ENCODE results near the gene ATRN.
A peak's percentile ranks its signal among the peaks of the same experiment; 100 is the strongest.
"Not testable (repeated sequence)": the region's sequence is repeated elsewhere in the genome, so short reads cannot be mapped to it uniquely, and the experiment has no call there.

ATRN gene

DNA sequence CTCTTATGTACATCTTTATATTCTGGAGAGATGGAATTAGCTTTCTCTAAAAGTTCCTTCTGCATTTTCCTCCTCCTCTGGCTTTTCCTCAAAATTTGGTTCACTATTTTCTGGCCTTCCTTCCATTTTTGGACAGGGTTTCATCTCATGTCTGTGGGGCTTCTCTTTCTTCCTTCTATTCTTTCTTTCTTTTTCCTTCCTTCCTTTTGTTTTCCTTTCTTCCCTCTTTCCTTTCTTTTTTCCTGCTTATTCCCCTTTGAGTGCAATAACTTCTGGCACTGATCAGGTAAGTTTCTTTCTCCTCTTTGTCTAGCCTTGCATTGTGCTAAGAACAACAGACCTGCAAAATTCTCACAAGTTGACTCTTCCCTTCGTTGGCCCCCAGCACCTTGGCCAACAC lies 5.5 kb upstream of the ATRN start:
- no peak overlapping the region for H3K9ac ChIP-seq (ENCODE audit: insufficient read length, low read depth)
- no peaks in the 10 kb centered on the region for H3K4me1 ChIP-seq (ENCODE audit: insufficient read depth, insufficient read length)
- no peaks in the 10 kb centered on the region for H3K36me3 ChIP-seq (ENCODE audit: insufficient read depth, insufficient read length, low read length)
- no peak for DNase-seq (ENCODE audit: low read depth, low spot score)
- TF ChIP-seq ZNF274 (IDR thresholded peaks at IDR 0.05; ENCODE audit: low read depth, low read length) (no peak), SUZ12 (IDR thresholded peaks at IDR 0.05; ENCODE audit: extremely low read depth, insufficient read depth, insufficient read length) (no peak), YY1 (IDR thresholded peaks at IDR 0.05; ENCODE audit: insufficient read depth, insufficient read length) (no peak)
- peaks cover 16% of the 10 kb centered on the region for H3K27me3 ChIP-seq (ENCODE audit: insufficient read depth, insufficient read length)
- H3K4me3 ChIP-seq (ENCODE audit: insufficient read length, low read depth), result no peak overlapping the region
- no peaks in the 10 kb centered on the region for H3K9me3 ChIP-seq (ENCODE audit: insufficient read depth, low read length)

DNA sequence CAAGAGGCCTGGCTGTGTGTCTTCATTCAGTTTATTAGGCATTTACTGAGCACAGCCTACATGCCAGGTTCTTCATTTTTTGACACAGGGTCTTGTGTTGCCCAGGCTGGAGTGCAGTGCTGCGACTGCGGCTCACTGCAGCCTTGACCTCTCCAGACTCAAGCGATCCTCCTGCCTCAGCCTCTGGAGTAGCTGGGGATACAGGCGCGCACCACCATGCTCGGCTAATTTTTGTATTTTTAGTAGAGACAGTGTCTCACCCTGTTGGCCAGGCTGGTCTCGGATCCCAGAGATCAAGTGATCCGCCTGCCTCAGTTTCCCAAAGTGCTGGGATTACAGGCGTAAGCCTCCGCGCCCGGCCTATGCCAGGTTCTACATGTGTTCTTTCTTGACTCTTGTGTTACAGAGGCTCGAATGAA lies 601 bp upstream of the ATRN start:
- Histone ChIP-seq H3K9ac (ENCODE audit: insufficient read length, low read depth) (peak overlapping the region; percentile 87), H3K9me3 (ENCODE audit: insufficient read depth, low read length) (no peaks in the 10 kb centered on the region), H3K36me3 (ENCODE audit: insufficient read depth, insufficient read length, low read length) (no peaks in the 10 kb centered on the region), H3K4me1 (ENCODE audit: insufficient read depth, insufficient read length) (no peaks in the 10 kb centered on the region), H3K4me3 (ENCODE audit: insufficient read length, low read depth) (peak overlapping the region; percentile 77), H3K27me3 (ENCODE audit: insufficient read depth, insufficient read length) (peaks cover 36% of the 10 kb centered on the region)
- DNase-seq (ENCODE audit: low read depth, low spot score), result no peak
- TF ChIP-seq ZNF274 (IDR thresholded peaks at IDR 0.05; ENCODE audit: low read depth, low read length) (no peak), YY1 (IDR thresholded peaks at IDR 0.05; ENCODE audit: insufficient read depth, insufficient read length) (no peak), SUZ12 (IDR thresholded peaks at IDR 0.05; ENCODE audit: extremely low read depth, insufficient read depth, insufficient read length) (no peak)

DNA sequence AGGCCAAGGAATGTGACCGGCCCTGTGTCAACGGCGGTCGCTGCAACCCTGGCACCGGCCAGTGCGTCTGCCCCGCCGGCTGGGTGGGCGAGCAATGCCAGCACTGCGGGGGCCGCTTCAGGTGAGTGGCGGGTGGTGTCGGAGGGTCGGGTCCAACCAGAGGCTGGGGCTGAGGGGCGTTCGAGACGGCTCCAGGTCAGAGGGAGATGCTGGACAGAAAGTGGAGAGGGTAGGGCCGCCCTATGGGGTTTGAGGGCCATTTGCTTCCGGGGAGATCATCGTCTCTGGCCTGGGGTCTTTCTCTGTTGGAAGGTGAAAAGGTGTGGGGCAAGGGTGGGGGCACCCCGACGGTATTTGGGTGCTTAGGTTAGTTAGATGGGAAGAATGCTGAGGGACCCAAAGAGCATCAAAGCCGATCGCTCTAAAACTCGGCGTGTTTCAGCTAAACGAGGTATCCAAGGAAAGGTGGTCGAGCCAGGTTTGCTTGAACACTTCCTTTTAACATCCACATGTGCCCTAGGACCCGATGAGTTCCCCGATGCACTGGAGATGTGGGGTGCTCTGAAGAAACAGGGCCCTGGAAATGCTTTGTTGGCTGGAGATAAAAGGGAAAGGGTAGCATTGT lies 691 bp downstream of the ATRN start:
- H3K27me3 ChIP-seq (ENCODE audit: insufficient read depth, insufficient read length), result peaks cover 29% of the 10 kb centered on the region
- no peaks in the 10 kb centered on the region for H3K9me3 ChIP-seq (ENCODE audit: insufficient read depth, low read length)
- no peak for DNase-seq (ENCODE audit: low read depth, low spot score)
- no peaks in the 10 kb centered on the region for H3K4me1 ChIP-seq (ENCODE audit: insufficient read depth, insufficient read length)
- H3K9ac ChIP-seq (ENCODE audit: insufficient read length, low read depth), result peak overlapping the region; percentile 81
- no peaks in the 10 kb centered on the region for H3K36me3 ChIP-seq (ENCODE audit: insufficient read depth, insufficient read length, low read length)
- peak overlapping the region; percentile 77 for H3K4me3 ChIP-seq (ENCODE audit: insufficient read length, low read depth)
- TF ChIP-seq ZNF274 (IDR thresholded peaks at IDR 0.05; ENCODE audit: low read depth, low read length), result no peak
- TF ChIP-seq SUZ12 (IDR thresholded peaks at IDR 0.05; ENCODE audit: extremely low read depth, insufficient read depth, insufficient read length), result no peak
- TF ChIP-seq YY1 (IDR thresholded peaks at IDR 0.05; ENCODE audit: insufficient read depth, insufficient read length), result no peak

DNA sequence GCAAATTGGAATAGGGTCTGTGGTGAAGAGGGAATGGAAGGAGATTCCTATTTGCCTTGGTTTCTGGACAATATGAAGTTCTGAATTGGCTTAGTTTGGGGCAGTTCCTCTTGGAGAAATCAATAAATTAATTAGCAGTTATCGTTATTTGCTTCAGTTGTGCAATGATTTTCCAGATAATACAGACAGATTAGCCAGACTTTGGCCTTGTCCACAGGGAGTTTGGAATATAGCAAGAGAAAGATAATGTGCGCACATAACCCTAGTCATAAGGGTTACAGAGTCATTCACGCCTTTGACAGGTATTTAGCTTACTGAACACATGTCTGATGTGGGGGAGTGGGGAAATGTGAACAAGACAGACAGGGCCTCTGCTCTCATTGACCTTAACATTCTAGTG lies 1.3 kb downstream of the ATRN start:
- Histone ChIP-seq H3K9me3 (ENCODE audit: insufficient read depth, low read length) (no peaks in the 10 kb centered on the region), H3K9ac (ENCODE audit: insufficient read length, low read depth) (peak overlapping the region; percentile 81), H3K27me3 (ENCODE audit: insufficient read depth, insufficient read length) (peaks cover 29% of the 10 kb centered on the region), H3K4me1 (ENCODE audit: insufficient read depth, insufficient read length) (no peaks in the 10 kb centered on the region), H3K36me3 (ENCODE audit: insufficient read depth, insufficient read length, low read length) (no peaks in the 10 kb centered on the region), H3K4me3 (ENCODE audit: insufficient read length, low read depth) (peak overlapping the region; percentile 77)
- no peak for TF ChIP-seq YY1 (IDR thresholded peaks at IDR 0.05; ENCODE audit: insufficient read depth, insufficient read length)
- no peak for TF ChIP-seq SUZ12 (IDR thresholded peaks at IDR 0.05; ENCODE audit: extremely low read depth, insufficient read depth, insufficient read length)
- TF ChIP-seq ZNF274 (IDR thresholded peaks at IDR 0.05; ENCODE audit: low read depth, low read length), result no peak
- no peak for DNase-seq (ENCODE audit: low read depth, low spot score)

DNA sequence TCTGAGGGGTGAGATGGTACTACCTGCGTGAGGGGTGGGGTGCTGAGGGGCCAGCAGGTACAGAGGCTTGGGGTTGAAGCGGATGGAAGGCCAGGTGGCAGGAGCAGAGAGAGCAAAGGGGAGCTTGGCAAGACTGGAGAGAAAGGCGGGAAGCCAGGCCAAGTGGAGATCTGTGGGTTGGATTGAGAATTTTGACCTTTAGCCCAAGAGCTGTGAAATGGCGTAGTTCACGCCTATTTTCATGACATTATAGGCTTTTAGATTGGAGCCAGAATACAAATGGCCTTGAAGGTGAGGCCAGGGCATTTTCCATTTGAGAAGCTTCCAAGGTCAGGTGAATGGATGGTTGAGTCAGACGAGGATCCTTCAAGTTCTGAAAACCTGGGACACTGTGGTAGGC lies 2.5 kb downstream of the ATRN start:
- Histone ChIP-seq H3K9ac (ENCODE audit: insufficient read length, low read depth) (no peak overlapping the region), H3K36me3 (ENCODE audit: insufficient read depth, insufficient read length, low read length) (no peaks in the 10 kb centered on the region), H3K27me3 (ENCODE audit: insufficient read depth, insufficient read length) (peaks cover 29% of the 10 kb centered on the region), H3K9me3 (ENCODE audit: insufficient read depth, low read length) (no peaks in the 10 kb centered on the region), H3K4me1 (ENCODE audit: insufficient read depth, insufficient read length) (no peaks in the 10 kb centered on the region), H3K4me3 (ENCODE audit: insufficient read length, low read depth) (no peak overlapping the region)
- no peak for TF ChIP-seq ZNF274 (IDR thresholded peaks at IDR 0.05; ENCODE audit: low read depth, low read length)
- no peak for TF ChIP-seq YY1 (IDR thresholded peaks at IDR 0.05; ENCODE audit: insufficient read depth, insufficient read length)
- no peak for TF ChIP-seq SUZ12 (IDR thresholded peaks at IDR 0.05; ENCODE audit: extremely low read depth, insufficient read depth, insufficient read length)
- no peak for DNase-seq (ENCODE audit: low read depth, low spot score)

DNA sequence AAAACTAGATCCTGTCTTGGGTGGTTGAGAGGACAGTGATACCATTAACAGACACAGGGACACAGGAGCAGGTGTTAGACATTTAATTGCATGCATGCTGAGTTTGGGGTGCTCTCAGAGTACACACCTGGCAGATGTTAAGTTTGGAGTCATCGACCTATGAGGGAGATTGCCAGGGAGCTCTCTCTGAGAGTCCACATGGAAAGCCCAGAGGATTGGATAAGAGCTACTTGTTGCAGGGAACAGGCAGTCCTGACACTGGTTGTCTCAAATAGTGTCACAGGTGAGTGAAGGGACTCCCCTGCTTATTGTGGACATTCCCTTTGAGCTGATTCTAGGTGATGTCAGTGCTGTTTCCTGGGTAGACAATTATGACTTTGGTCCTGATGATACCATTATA lies 3.1 kb downstream of the ATRN start:
- Histone ChIP-seq H3K9me3 (ENCODE audit: insufficient read depth, low read length) (no peaks in the 10 kb centered on the region), H3K4me3 (ENCODE audit: insufficient read length, low read depth) (no peak overlapping the region), H3K4me1 (ENCODE audit: insufficient read depth, insufficient read length) (no peaks in the 10 kb centered on the region), H3K36me3 (ENCODE audit: insufficient read depth, insufficient read length, low read length) (no peaks in the 10 kb centered on the region), H3K9ac (ENCODE audit: insufficient read length, low read depth) (no peak overlapping the region), H3K27me3 (ENCODE audit: insufficient read depth, insufficient read length) (peaks cover 29% of the 10 kb centered on the region)
- no peak for DNase-seq (ENCODE audit: low read depth, low spot score)
- no peak for TF ChIP-seq SUZ12 (IDR thresholded peaks at IDR 0.05; ENCODE audit: extremely low read depth, insufficient read depth, insufficient read length)
- TF ChIP-seq YY1 (IDR thresholded peaks at IDR 0.05; ENCODE audit: insufficient read depth, insufficient read length), result no peak
- no peak for TF ChIP-seq ZNF274 (IDR thresholded peaks at IDR 0.05; ENCODE audit: low read depth, low read length)

DNA sequence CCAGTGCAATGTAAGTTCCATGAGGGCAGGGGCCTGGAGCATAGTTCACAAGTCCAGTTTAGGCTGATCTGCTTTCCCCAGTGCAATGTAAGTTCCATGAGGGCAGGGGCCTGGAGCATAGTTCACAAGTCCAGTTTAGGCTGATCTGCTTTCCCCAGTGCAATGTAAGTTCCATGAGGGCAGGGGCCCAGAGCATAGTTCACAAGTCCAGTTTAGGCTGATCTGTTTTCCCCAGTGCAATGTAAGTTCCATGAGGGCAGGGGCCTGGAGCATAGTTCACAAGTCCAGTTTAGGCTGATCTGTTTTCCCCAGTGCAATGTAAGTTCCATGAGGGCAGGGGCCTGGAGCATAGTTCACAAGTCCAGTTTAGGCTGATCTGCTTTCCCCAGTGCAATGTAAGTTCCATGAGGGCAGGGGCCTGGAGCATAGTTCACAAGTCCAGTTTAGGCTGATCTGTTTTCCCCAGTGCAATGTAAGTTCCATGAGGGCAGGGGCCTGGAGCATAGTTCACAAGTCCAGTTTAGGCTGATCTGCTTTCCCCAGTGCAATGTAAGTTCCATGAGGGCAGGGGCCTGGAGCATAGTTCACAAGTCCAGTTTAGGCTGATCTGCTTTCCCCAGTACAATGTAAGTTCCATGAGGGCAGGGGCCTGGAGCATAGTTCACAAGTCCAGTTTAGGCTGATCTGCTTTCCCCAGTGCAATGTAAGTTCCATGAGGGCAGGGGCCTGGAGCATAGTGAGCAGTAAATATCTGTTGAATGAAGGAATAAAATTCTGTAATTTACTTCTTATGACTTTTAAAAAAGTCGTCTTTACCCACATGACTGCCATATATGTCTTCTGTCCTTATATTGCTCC lies 6.4 kb downstream of the ATRN start:
- not testable (repeated sequence) for H3K36me3 ChIP-seq (ENCODE audit: insufficient read depth, insufficient read length, low read length); H3K27me3 ChIP-seq (ENCODE audit: insufficient read depth, insufficient read length); H3K4me1 ChIP-seq (ENCODE audit: insufficient read depth, insufficient read length); H3K9me3 ChIP-seq (ENCODE audit: insufficient read depth, low read length); DNase-seq (ENCODE audit: low read depth, low spot score); H3K4me3 ChIP-seq (ENCODE audit: insufficient read length, low read depth); H3K9ac ChIP-seq (ENCODE audit: insufficient read length, low read depth)
